DOHH2 (cell line): ENCODE results near the gene PODXL.

Experiments used
- CTCF ChIP-seq: fragments of 200-600 bp; sonication (generic); IDR thresholded peaks from one replicate; pipeline ENCODE4 v1.5.1; 2014; ENCODE audit warnings: antibody characterized with exemption, mild to moderate bottlenecking, low read depth, low read length; ENCODE audit not compliant: poor library complexity, severe bottlenecking
- EZH2phosphoT487 ChIP-seq: fragments of 200-600 bp; sonication (generic); IDR thresholded peaks from 2 replicates; pipeline ENCODE4 v1.6.1; 2017; ENCODE audit warnings: borderline replicate concordance, mild to moderate bottlenecking, antibody characterized with exemption, low read length, moderate library complexity, mixed read lengths

GRCh38 chr7:131554880-131555516, 1.4 kb downstream of the PODXL start:
- TF ChIP-seq CTCF (no peak), EZH2phosphoT487 (no peak)
